ENCODE results near the gene MICB. TPM values are rescaled to one million over a fixed set of nuclear protein-coding genes. Genes with fewer than 3 reads are reported as not detected.
A peak's percentile ranks its signal among the peaks of the same experiment; 100 is the strongest.
"Not testable (repeated sequence)": the region's sequence is repeated elsewhere in the genome, so short reads cannot be mapped to it uniquely, and the experiment has no call there.

The MICB gene
- total RNA-seq, 6 experiments from 2014 or later, result 0.48 to 2.0 (median 1.2) TPM

- TF ChIP-seq POLR2A (IDR thresholded peaks at IDR 0.05), result no peak
- TF ChIP-seq CTCF (IDR thresholded peaks at IDR 0.05), result no peak
- ATAC-seq (no peak), DNase-seq (no peak)
- no peaks in the 10 kb centered on the region for H3K9me3 ChIP-seq
- no peaks in the 10 kb centered on the region for H3K27me3 ChIP-seq
- intact Hi-C loops (cut with DNase I), result no loop called here
- no peaks in the 10 kb centered on the region for H3K36me3 ChIP-seq
- WGBS (ENCODE audit: insufficient coverage, low coverage, low lambda C conversion rate, missing lambda C conversion rate), result 72% methylated on average over 6 of the region's 11 CpGs
- H3K4me3 ChIP-seq, result no peak overlapping the region
- H3K4me1 ChIP-seq, result no peaks in the 10 kb centered on the region
- no peak overlapping the region for H3K27ac ChIP-seq
Observed at GRCh38 chr6:31480574-31480973, 17.4 kb upstream of the MICB start.

DNA sequence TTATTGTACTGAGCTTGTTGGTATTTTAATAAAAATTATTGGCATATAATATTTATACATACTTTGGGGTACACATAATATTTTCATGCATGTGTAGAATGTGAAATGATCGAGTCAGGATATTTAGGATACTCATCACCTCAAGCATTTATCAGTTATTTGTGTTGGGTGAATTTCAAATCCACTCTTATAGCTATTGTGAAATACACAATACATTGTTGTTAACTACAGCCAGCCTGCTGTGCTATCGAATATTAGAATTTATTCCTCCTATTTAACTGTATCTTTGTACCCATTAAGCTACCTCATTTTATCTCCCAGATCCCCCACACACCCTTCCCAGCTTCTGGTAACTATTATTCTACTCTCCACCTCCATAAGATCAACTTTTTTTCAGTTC is 14.6 kb upstream of the MICB start:
- Histone ChIP-seq H3K27ac (no peak overlapping the region), H3K27me3 (no peaks in the 10 kb centered on the region), H3K4me1 (no peaks in the 10 kb centered on the region), H3K4me3 (no peak overlapping the region), H3K36me3 (no peaks in the 10 kb centered on the region), H3K9me3 (no peaks in the 10 kb centered on the region)
- 58% methylated on average over 2 of the region's 2 CpGs for WGBS (ENCODE audit: insufficient coverage, low coverage, low lambda C conversion rate, missing lambda C conversion rate)
- DNase-seq (no peak), ATAC-seq (no peak)
- intact Hi-C loops (cut with DNase I), result no loop called here
- TF ChIP-seq POLR2A (IDR thresholded peaks at IDR 0.05), result no peak
- no peak for TF ChIP-seq CTCF (IDR thresholded peaks at IDR 0.05)

GRCh38 chr6:31485055-31485454 is 12.9 kb upstream of the MICB start:
- H3K27ac ChIP-seq, result no peak overlapping the region
- H3K27me3 ChIP-seq, result no peaks in the 10 kb centered on the region
- ATAC-seq, result no peak
- no peaks in the 10 kb centered on the region for H3K9me3 ChIP-seq
- 67% methylated on average over 1 of the region's 1 CpG for whole genome bisulfite sequencing (ENCODE audit: insufficient coverage, low coverage, low lambda C conversion rate, missing lambda C conversion rate)
- intact Hi-C loops (cut with DNase I), result no loop called here
- DNase-seq, result no peak
- no peaks in the 10 kb centered on the region for H3K4me1 ChIP-seq
- no peaks in the 10 kb centered on the region for H3K36me3 ChIP-seq
- no peak overlapping the region for H3K4me3 ChIP-seq
- TF ChIP-seq POLR2A (IDR thresholded peaks at IDR 0.05) (no peak), CTCF (IDR thresholded peaks at IDR 0.05) (no peak)

GRCh38 chr6:31486065-31486837 is 11.7 kb upstream of the MICB start:
- H3K9me3 ChIP-seq; H3K27ac ChIP-seq; H3K27me3 ChIP-seq; H3K36me3 ChIP-seq; DNase-seq; H3K4me3 ChIP-seq; H3K4me1 ChIP-seq; intact Hi-C loops (cut with DNase I): not testable (repeated sequence)
- ATAC-seq, result peak; percentile 88 to 94 (median 92)
- no CpG with 5 or more reads among the region's 9 CpGs for WGBS (ENCODE audit: insufficient coverage, low coverage, low lambda C conversion rate, missing lambda C conversion rate)

DNA sequence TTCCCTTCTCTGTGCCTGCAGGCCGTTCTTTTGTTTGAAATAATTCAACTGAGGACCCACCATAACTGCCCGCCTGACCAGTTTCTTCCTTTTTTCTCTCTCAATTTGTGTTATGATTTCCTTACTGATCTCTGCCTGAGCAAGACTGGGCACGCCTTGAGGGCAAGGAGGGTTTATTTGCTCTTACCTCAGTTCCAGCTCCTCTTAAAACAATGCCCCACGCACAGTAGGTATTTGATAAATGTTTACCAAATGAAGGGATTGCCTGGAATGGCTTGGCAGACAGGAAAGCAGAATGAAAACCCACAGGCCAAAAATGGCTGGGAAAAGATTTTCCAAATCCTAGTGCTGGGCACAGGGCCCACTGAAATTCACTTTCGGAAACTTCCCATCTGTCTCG is 10.3 kb upstream of the MICB start:
- H3K4me3 ChIP-seq; H3K4me1 ChIP-seq; H3K9me3 ChIP-seq; H3K36me3 ChIP-seq; ATAC-seq; intact Hi-C loops (cut with DNase I); DNase-seq; H3K27me3 ChIP-seq; H3K27ac ChIP-seq: not testable (repeated sequence)
- WGBS (ENCODE audit: insufficient coverage, low coverage, low lambda C conversion rate, missing lambda C conversion rate), result 78% methylated on average over 6 of the region's 6 CpGs
